Lung (tissue), 12 donors: Measurements from ENCODE around the gene ACSS3. TPM values are rescaled to one million over a fixed set of nuclear protein-coding genes. Genes with fewer than 3 reads are reported as not detected.
A peak's percentile ranks its signal among the peaks of the same experiment; 100 is the strongest.

Experiments
- ATAC-seq: fragments of 200-7000 bp; cut with Tn5 transposase; one replicate; pipeline ENCODE4 v1.9.1; 2020; ENCODE audit warnings: moderate number of reproducible peaks; ENCODE audit not compliant: insufficient read depth, low FRiP score
- DNase-seq, 3 donors: peaks; one replicate each; pipeline ENCODE4 v3.0.0-alpha.2; 2013 to 2017
- H3K27ac ChIP-seq, 2 donors: one replicate each; pipeline ENCODE4 v1.5.1; 2013; ENCODE audit warnings: mild to moderate bottlenecking in 2 of 2, moderate library complexity in 2 of 2, control low read depth in 1 of 2, inconsistent platforms in 1 of 2, low read depth in 1 of 2, low read length in 1 of 2
- H3K27me3 ChIP-seq, 3 donors: one replicate each; pipeline ENCODE4 v1.5.1; 2013; ENCODE audit warnings: low read length in 2 of 3; ENCODE audit not compliant: control insufficient read depth in 3 of 3, insufficient read depth in 3 of 3
- H3K36me3 ChIP-seq, 4 donors: one replicate each; pipeline ENCODE4 v1.5.1; 2013; ENCODE audit warnings: low read length in 4 of 4, mild to moderate bottlenecking in 1 of 4, moderate library complexity in 1 of 4; ENCODE audit not compliant: control insufficient read depth in 4 of 4, insufficient read depth in 4 of 4
- H3K4me1 ChIP-seq, 5 donors: one replicate each; pipeline ENCODE4 v1.5.1; 2013; ENCODE audit warnings: low read length in 5 of 5, mild to moderate bottlenecking in 2 of 5, moderate library complexity in 1 of 5; ENCODE audit not compliant: control insufficient read depth in 5 of 5, insufficient read depth in 5 of 5
- H3K4me3 ChIP-seq: one replicate; pipeline ENCODE4 v1.5.1; 2013; ENCODE audit warnings: mild to moderate bottlenecking, control low read depth, moderate library complexity
- H3K9ac ChIP-seq, 2 donors: one replicate each; pipeline ENCODE4 v1.5.1; 2013; ENCODE audit warnings: low read length in 2 of 2, control low read depth in 1 of 2; ENCODE audit not compliant: insufficient read depth in 1 of 2
- H3K9me3 ChIP-seq, 4 donors: one replicate each; pipeline ENCODE4 v1.5.1; 2013; ENCODE audit warnings: low read length in 3 of 4, mild to moderate bottlenecking in 1 of 4, moderate library complexity in 1 of 4; ENCODE audit not compliant: control insufficient read depth in 4 of 4, insufficient read depth in 3 of 4
- CTCF ChIP-seq: IDR thresholded peaks from 2 replicates; pipeline ENCODE4 v1.5.1; 2012; ENCODE audit warnings: mild to moderate bottlenecking; ENCODE audit errors: control extremely low read depth, extremely low read depth
- WGBS, 2 donors: extraction: QIAGEN DNeasy Blood & Tissue Kit; methylation state at CpG; one replicate each; pipeline ENCODE4 v1.1.7; 2013; 5-methylcytosine and 5-hydroxymethylcytosine counted together
- polyA plus RNA-seq, 2 donors: library from polyadenylated mRNA; stranded (reverse); fragments of 200-250 nt; gene quantifications; one replicate each; pipeline ENCODE4 v1.2.1, GENCODE V29; 2013
- total RNA-seq, 2 donors: library from RNA; depleted of rRNA in 1 of 2; stranded (reverse); fragments of >200 nt in 1 of 2; gene quantifications; one replicate each; pipeline ENCODE4 v1.2.1, GENCODE V29; 2014 to 2021
- donor health status: control.
- donor health status: control.
- donor health status: Bipolar disorder and iron deficiency.
- donor health status: healthy.
- donor health status: DM: yes; HTN: yes; CAD: no.

The ACSS3 gene
- total and polyA plus RNA-seq, 4 donors = 5.3 to 85.5 (median 15.8) TPM

DNA sequence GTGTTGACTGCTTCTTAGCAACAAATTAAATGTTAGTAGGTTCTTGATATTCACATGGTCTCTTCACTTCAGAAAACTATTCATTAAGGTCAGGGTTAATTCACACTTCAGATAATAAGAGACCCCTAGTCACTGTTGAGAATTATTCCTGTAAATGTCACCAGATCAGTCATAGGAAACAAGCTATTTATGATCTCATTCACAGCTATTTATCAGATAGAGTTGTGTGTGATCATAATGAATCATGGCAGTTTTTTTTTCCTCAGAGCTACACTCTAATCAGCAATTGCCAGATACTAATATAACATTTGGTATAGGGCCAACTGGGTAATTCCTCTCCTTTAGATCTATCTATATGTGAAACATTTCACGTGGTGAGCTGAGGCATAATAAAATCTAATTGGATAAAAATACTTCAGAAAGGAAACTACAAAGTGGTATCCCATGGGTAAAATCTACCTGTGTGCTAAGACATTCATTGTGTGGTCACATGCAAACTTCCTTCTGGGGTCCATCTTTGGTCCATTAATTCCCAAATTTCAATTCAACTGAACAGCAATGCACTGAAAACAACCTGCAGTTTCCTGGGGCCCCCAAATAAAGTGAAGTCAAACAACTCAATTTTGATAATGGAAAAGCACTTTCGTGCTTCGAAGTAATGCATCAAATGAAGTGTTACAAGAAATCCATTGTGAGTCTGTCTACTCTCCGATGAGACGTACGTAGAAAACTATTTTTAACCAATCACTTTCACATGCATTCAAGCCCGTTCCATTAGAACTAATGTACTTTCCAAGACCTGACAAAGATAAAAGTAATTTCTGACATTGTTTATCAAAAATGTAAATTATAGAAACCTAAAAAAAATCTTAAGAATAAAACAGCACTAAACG lies 197.0 kb downstream of the ACSS3 start:
- Histone ChIP-seq H3K27ac (no peak overlapping the region), H3K9me3 (no peaks in the 10 kb centered on the region), H3K27me3 (no peaks in the 10 kb centered on the region), H3K4me1 (peaks cover 0 to 4% (median 0%) of the 10 kb centered on the region in 5 donors), H3K9ac (no peak overlapping the region), H3K36me3 (no peaks in the 10 kb centered on the region), H3K4me3 (no peak overlapping the region)
- WGBS, 2 donors = 73 to 79% methylated on average over 8 of the region's 8 CpGs
- DNase-seq (peak in 2 of 3 donors; percentile 8 to 9), ATAC-seq (no peak)
- no peak for TF ChIP-seq CTCF

- H3K4me1 ChIP-seq = no peaks in the 10 kb centered on the region
- H3K9me3 ChIP-seq = no peaks in the 10 kb centered on the region
- H3K9ac ChIP-seq = no peak overlapping the region
- no peaks in the 10 kb centered on the region for H3K27me3 ChIP-seq
- 49 to 50% methylated on average over 3 of the region's 3 CpGs for WGBS, 2 donors
- TF ChIP-seq CTCF = no peak
- H3K4me3 ChIP-seq = no peak overlapping the region
- no peak overlapping the region for H3K27ac ChIP-seq
- H3K36me3 ChIP-seq = no peaks in the 10 kb centered on the region
- ATAC-seq (no peak), DNase-seq (no peak)
Measured at GRCh38 chr12:81284137-81284536, 206.3 kb downstream of the ACSS3 start.

- ATAC-seq (no peak), DNase-seq (no peak)
- Histone ChIP-seq H3K9me3 (no peaks in the 10 kb centered on the region), H3K27ac (no peak overlapping the region), H3K36me3 (no peaks in the 10 kb centered on the region), H3K9ac (no peak overlapping the region), H3K4me3 (no peak overlapping the region), H3K4me1 (no peaks in the 10 kb centered on the region), H3K27me3 (no peaks in the 10 kb centered on the region)
- no peak for TF ChIP-seq CTCF
Measured at GRCh38 chr12:81288651-81289050, 210.8 kb downstream of the ACSS3 start.
